Stomach (tissue), 9 donors: ENCODE data around the gene FLOT1. TPM values are rescaled to one million over a fixed set of nuclear protein-coding genes. Genes with fewer than 3 reads are reported as not detected.

Source experiments
- DNase-seq, 2 donors: peaks; one replicate each; pipeline versions ENCODE4 v3.0.0 to v3.0.0-alpha.2; 2013 to 2019
- H3K27ac ChIP-seq, 5 donors: fragments of 200-600 bp in 4 of 5; sonication (generic) in 4 of 5; one replicate each; pipeline ENCODE4 v1.5.1; 2013 to 2019; ENCODE audit warnings: mild to moderate bottlenecking in 1 of 5, moderate library complexity in 1 of 5
- H3K27me3 ChIP-seq, 3 donors: fragments of 200-600 bp; sonication (generic); one replicate each; pipeline ENCODE4 v1.5.1; 2017 to 2019; ENCODE audit warnings: mixed run types in 1 of 3
- H3K36me3 ChIP-seq, 4 donors: fragments of 200-600 bp; sonication (generic); 1 replicate in 3 of 4; 2 replicates in 1 of 4; pipeline ENCODE4 v1.5.1; 2016 to 2019
- H3K4me1 ChIP-seq, 4 donors: fragments of 200-600 bp; sonication (generic); one replicate each; pipeline ENCODE4 v1.5.1; 2016 to 2019
- H3K4me3 ChIP-seq, 4 donors: fragments of 200-600 bp; sonication (generic) in 3 of 4; one replicate each; pipeline ENCODE4 v1.5.1; 2016 to 2019; ENCODE audit warnings: mild to moderate bottlenecking in 1 of 4
- H3K9me3 ChIP-seq, 4 donors: fragments of 200-600 bp; sonication (generic); one replicate each; pipeline ENCODE4 v1.5.1; 2016 to 2019
- EP300 ChIP-seq: sonication (generic); formaldehyde crosslinking; IDR thresholded peaks from one replicate; pipeline ENCODE4 v1.6.1; 2017; ENCODE audit warnings: antibody characterized with exemption
- POLR2A ChIP-seq, 4 donors: fragments of 450-650 bp; IDR thresholded peaks; one replicate each; pipeline ENCODE4 v1.6.1; 2016; ENCODE audit warnings: antibody characterized with exemption in 4 of 4, control low read depth in 2 of 4, mild to moderate bottlenecking in 1 of 4, moderate library complexity in 1 of 4
- POLR2AphosphoS5 ChIP-seq, 3 donors: sonication (generic); formaldehyde crosslinking; IDR thresholded peaks; one replicate each; pipeline ENCODE4 v1.6.1; 2016; ENCODE audit warnings: antibody characterized with exemption in 3 of 3
- WGBS, 5 donors: extraction: QIAGEN DNeasy Blood & Tissue Kit in 3 of 5; methylation state at CpG; one replicate each; pipeline versions ENCODE4 v1.1.5 to v1.1.7; 2013 to 2018; 5-methylcytosine and 5-hydroxymethylcytosine counted together
- intact Hi-C: fragments of 100-400 bp; cut with DNase I; formaldehyde crosslinking; loops from one replicate; pipeline ENCODE4 v1.15.1; 2023; ENCODE audit warnings: low total_unique reads
- polyA plus RNA-seq, 3 donors: library from polyadenylated mRNA; stranded (reverse); fragments of 200-250 nt; gene quantifications; one replicate each; pipeline ENCODE4 v1.2.3, GENCODE V29; 2013
- total RNA-seq, 5 donors: library from RNA; depleted of rRNA; stranded (reverse); fragments of >200 nt; gene quantifications; one replicate each; pipeline versions ENCODE4 v1.1.0 to v1.2.3, GENCODE V29; 2014 to 2016
- TF ChIP-seq, protein P1 (sequence below), 7 experiments: fragments of 450-650 bp in 4 of 7; fragments of 200-600 bp in 3 of 7; sonication (generic) in 3 of 7; IDR thresholded peaks; one replicate each; pipeline ENCODE4 v1.5.1; 2016 to 2019; ENCODE audit warnings: antibody characterized with exemption in 7 of 7, control low read depth in 2 of 7, mild to moderate bottlenecking in 1 of 7
- donor health status: healthy with polysubstance abuse.
- donor health status: Bipolar disorder and iron deficiency.
- donor health status: healthy.

The FLOT1 gene
- total and polyA plus RNA-seq, 8 donors = 40.6 to 201 (median 125) TPM

DNA sequence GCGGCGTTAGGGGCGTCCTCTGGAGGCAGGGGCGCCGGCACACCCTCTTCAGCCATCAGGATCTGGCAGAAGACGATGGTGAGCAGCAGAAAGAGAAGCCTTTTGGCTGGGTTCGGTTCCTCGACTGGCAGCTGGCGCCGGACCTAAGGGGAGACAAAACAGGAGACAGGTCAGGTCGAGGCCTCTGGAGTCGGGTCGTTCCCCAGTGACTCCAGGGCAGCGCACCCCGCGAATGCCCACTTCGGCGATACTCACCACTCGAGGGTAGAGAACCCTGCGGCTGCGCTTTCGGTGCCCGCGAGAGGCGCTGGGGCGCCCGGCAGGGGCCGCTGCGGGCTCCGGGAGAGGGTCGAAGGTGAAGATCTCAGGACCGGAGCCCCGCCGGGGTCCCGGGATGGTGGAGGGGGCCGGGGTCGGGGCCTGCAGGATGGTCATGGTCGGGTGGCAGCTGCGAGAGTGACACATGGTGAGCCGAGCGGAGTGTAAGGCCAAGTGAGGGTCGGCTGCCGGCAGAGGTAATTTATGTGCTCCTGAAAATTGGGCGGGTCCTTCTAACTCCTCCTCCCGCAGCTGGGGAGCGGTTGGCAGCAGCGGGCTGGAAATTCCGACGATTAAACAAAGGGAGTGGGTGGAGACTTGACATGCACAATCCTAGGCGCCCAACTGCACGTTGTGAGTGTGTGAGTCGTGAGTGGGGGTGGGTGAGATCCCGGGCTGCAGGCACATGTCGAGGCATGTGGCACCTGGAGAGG is 1.7 kb upstream of the FLOT1 start, which contains the start of gene IER3:
TSS of gene IER3 (minus strand) at position 494 of the 752 bp plus-strand sequence. CDS start at position 465, 29 bp downstream.
- intact Hi-C loops = loop anchor here (10.0 kb wide), 1 partner anchor 81 kb away; no protein-coding TSS in a partner anchor
- peak; percentile 92 to 95 for DNase-seq
- H3K4me3 ChIP-seq = peak within 1 kb of the TSS; percentile 58 to 87 (median 72)
- 0 to 1% (median 0%) methylated on average over 49 to 54 of the region's 54 CpGs for WGBS, 5 donors
- H3K4me1 ChIP-seq = peaks cover 41 to 78% (median 72%) of the 10 kb centered on the region in 4 donors
- H3K36me3 ChIP-seq = peaks cover 10 to 21% (median 19%) of the 10 kb centered on the region in 4 donors
- H3K9me3 ChIP-seq = no peaks in the 10 kb centered on the region
- H3K27ac ChIP-seq = peak within 1 kb of the TSS; percentile 89 to 99 (median 96)
- TF ChIP-seq POLR2AphosphoS5 (IDR thresholded peaks at IDR 0.05) = peak; percentile 54 to 99 (median 97)
- TF ChIP-seq EP300 = no peak
- TF ChIP-seq, protein P1, sequence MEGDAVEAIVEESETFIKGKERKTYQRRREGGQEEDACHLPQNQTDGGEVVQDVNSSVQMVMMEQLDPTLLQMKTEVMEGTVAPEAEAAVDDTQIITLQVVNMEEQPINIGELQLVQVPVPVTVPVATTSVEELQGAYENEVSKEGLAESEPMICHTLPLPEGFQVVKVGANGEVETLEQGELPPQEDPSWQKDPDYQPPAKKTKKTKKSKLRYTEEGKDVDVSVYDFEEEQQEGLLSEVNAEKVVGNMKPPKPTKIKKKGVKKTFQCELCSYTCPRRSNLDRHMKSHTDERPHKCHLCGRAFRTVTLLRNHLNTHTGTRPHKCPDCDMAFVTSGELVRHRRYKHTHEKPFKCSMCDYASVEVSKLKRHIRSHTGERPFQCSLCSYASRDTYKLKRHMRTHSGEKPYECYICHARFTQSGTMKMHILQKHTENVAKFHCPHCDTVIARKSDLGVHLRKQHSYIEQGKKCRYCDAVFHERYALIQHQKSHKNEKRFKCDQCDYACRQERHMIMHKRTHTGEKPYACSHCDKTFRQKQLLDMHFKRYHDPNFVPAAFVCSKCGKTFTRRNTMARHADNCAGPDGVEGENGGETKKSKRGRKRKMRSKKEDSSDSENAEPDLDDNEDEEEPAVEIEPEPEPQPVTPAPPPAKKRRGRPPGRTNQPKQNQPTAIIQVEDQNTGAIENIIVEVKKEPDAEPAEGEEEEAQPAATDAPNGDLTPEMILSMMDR (IDR thresholded peaks at IDR 0.05) = peak in 5 of 7 experiments; percentile 37 to 69 (median 57)
- peak in 1 of 4 donors; percentile 89 for TF ChIP-seq POLR2A (IDR thresholded peaks at IDR 0.05)
- no peaks in the 10 kb centered on the region for H3K27me3 ChIP-seq

DNA sequence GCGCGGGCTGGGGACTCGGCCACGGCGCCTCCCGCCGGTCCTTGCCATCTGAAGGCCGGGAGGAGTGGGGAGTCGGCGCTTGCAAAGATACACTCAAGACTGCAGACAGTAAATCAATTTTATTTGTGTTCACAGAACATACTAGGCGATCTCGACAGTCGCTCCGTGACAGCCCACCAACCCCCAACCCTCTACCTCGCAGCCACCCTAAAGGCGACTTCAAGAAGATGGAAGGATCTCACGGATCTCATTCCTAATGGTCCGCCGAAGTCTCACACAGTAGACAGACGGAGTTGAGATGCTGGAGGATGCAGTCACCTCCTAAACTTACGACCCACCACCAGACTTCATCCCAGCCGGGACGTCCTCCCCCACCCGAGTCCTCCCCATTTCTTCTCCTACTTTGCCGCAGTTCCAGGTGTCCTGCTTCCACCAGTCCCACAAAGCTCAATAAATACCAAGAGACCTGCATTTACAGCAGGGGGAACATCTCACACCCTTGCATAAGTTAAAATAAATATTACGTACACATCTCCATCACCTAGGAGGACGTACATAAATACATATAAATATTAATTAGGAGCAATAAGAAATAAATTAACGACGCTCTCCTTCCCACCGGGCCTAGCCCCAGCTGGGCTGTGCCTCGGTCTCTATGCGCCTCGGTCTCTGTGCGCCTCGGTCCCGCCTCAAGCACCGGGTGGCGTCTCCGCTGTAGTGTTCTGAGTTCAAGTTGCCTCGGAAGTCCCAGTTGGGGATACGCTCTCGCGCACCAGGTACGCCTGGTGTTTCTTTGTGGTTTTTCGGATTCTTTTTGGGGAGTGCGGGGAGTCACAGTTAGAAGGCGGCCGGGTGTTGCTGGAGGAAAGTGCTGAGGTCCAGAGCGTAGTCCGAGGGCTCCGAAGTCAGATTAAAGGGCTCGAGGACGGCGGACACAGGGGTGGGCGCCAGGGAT is 889 bp upstream of the FLOT1 start:
- Histone ChIP-seq H3K4me3 (peak overlapping the region; percentile 58 to 87 (median 72)), H3K4me1 (peaks cover 34 to 78% (median 73%) of the 10 kb centered on the region in 4 donors), H3K27me3 (no peaks in the 10 kb centered on the region), H3K27ac (peak overlapping the region; percentile 89 to 99 (median 96)), H3K36me3 (peaks cover 18 to 30% (median 28%) of the 10 kb centered on the region in 4 donors), H3K9me3 (no peaks in the 10 kb centered on the region)
- intact Hi-C loops = loop anchor here (10.0 kb wide), 1 partner anchor 81 kb away; no protein-coding TSS in a partner anchor
- peak in 1 of 2 donors; percentile 67 for DNase-seq
- WGBS, 5 donors = 2 to 6% (median 4%) methylated on average over 53 to 55 of the region's 55 CpGs
- TF ChIP-seq POLR2A (IDR thresholded peaks at IDR 0.05) (no peak), EP300 (no peak), POLR2AphosphoS5 (IDR thresholded peaks at IDR 0.05) (peak in 1 of 3 donors; percentile 0)

DNA sequence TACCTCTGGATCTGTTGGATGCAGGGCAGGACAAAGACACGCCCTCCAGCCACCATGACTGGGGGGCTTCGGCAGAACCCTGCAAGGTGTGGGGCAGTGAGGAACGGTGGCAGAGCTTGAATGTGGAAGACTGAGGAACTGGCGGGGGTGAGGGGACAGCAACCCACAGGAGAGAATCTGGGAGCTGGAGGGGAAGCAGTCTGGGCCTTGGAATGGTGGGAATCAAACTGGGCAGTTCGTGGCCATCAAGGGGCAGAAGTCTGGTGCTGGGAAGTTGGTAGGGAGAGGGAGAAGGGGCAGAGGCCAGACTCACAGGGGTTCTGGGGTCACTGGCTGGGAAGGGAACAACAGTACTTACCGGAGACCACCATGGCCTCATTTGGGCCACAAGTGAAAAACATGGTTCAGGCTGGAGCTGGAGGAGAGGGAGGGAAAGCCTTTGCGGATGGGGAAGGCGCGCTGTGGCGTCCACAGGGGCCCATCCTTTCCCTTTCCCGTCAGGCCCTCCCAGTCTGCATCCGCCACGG is 635 bp downstream of the FLOT1 start:
- no peaks in the 10 kb centered on the region for H3K27me3 ChIP-seq
- H3K9me3 ChIP-seq = no peaks in the 10 kb centered on the region
- H3K27ac ChIP-seq = peak overlapping the region; percentile 89 to 99 (median 96)
- H3K4me3 ChIP-seq = peak overlapping the region; percentile 58 to 87 (median 72)
- peaks cover 23 to 45% (median 43%) of the 10 kb centered on the region in 4 donors for H3K36me3 ChIP-seq
- TF ChIP-seq, protein P1 (IDR thresholded peaks at IDR 0.05) = no peak
- TF ChIP-seq EP300 (no peak), POLR2A (IDR thresholded peaks at IDR 0.05) (no peak), POLR2AphosphoS5 (IDR thresholded peaks at IDR 0.05) (no peak)
- peaks cover 38 to 78% (median 75%) of the 10 kb centered on the region in 4 donors for H3K4me1 ChIP-seq
- intact Hi-C loops = loop anchor here (10.0 kb wide), 1 partner anchor 83 kb away; no protein-coding TSS in a partner anchor
- no peak for DNase-seq
- 6 to 9% (median 8%) methylated on average over 13 of the region's 13 CpGs for WGBS, 5 donors

DNA sequence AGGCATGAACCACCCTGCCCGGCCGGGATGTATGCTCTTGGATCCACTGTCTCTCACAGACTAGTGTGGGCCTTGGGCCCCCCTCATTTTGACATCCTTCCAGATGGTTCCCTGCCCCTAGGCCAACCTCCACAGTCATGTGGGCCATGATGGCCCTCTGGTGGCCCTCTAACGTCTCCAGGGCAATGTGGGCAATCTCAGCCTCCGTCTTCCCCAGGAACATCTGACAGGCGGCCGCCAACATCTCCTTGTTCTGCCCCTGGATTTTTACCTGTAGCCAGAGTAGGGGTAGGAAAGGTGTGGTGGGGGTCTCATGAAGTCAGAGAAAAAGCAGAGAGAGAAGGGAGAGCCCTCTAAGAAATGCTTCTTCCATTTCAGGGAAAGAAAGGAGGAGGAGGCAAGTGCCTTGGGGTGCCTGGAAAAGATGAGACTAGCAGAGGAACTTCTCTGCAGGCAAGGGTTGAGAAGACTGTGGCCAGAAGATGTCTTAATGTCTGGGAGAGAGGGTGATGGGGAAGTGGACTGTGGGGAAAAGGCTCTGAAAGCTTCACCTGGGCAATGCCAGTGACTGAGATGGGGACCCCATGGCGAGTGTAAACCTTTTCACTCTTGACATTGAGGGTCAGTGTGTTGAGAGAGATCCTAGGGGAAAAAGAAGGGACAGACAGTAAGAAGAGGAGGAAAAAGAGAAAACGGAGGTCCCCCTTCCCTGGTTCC is 1.3 kb downstream of the FLOT1 start:
- intact Hi-C loops = loop anchor here (10.0 kb wide), 1 partner anchor 84 kb away; no protein-coding TSS in a partner anchor
- peaks cover 26 to 51% (median 49%) of the 10 kb centered on the region in 4 donors for H3K36me3 ChIP-seq
- DNase-seq = no peak
- H3K4me1 ChIP-seq = peaks cover 40 to 77% (median 74%) of the 10 kb centered on the region in 4 donors
- H3K9me3 ChIP-seq = no peaks in the 10 kb centered on the region
- peak overlapping the region; percentile 89 to 99 (median 96) for H3K27ac ChIP-seq
- H3K27me3 ChIP-seq = no peaks in the 10 kb centered on the region
- no peak for TF ChIP-seq POLR2A (IDR thresholded peaks at IDR 0.05)
- peak in 1 of 3 donors; percentile 57 for TF ChIP-seq POLR2AphosphoS5 (IDR thresholded peaks at IDR 0.05)
- 66 to 77% (median 74%) methylated on average over 8 of the region's 8 CpGs for WGBS, 5 donors
- peak overlapping the region; percentile 58 to 87 (median 72) for H3K4me3 ChIP-seq
